ENCODE results near the gene PTGDS.

Gene PTGDS

DNA sequence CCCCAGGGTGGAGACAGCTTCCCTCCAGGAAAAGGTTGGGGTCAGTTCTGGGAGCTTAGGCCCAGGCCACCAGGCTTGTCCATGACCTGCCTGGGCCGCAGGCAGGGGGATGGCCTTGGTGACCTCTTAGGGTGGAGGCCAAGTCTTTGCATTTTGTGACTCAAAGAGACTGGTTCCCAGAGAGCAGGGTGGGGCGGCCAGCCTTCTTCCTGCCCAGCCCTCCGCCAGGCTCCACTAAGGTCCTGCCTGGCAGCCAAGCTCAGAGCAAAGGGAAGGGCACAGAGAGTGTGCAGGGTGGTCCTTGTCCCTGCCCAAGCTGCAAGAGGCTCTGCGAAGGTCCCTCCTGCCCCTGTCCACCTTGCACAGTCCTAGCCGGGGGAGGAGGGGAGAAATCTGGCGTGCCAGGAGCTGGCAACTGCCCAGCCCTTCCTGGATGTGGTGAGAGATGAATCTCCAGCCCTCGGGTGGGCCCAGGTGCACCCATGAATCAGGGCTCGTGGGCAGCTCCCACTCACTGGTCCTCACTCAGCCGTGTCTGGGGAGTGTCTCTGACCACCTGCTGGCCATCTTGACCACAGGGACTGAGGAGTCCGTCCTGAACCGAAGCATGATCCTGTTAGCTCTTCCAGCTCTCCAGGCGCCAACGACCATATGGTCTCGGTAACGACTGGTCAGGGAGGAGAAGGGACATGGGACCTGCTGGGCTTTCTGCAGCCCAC, 2.3 kb upstream of the PTGDS start:
- DNase-seq = peak; percentile 32

DNA sequence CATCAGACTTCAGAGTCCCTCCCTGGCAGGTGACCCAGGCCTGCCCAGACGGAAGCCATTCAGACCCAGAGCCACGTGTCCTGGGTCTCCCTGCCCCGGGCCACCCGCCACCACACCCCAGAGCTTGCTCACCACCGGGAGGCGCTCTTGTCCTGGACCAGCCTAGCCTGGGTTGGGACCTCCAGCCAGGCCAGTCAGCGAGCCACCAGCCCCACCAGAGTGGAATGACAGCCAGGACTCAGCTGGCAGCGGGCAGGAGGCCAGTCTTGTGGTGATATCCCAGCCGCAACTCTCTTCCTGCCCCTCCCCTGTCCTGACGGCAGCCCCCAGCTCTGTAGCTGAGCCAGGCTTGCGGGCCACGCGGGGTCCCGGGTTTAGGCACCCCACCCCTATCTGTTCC, 1.7 kb upstream of the PTGDS start:
- DNase-seq = no peak

GRCh38 chr9:136977649-136978072, 357 bp downstream of the PTGDS start:
- DNase-seq = no peak

DNA sequence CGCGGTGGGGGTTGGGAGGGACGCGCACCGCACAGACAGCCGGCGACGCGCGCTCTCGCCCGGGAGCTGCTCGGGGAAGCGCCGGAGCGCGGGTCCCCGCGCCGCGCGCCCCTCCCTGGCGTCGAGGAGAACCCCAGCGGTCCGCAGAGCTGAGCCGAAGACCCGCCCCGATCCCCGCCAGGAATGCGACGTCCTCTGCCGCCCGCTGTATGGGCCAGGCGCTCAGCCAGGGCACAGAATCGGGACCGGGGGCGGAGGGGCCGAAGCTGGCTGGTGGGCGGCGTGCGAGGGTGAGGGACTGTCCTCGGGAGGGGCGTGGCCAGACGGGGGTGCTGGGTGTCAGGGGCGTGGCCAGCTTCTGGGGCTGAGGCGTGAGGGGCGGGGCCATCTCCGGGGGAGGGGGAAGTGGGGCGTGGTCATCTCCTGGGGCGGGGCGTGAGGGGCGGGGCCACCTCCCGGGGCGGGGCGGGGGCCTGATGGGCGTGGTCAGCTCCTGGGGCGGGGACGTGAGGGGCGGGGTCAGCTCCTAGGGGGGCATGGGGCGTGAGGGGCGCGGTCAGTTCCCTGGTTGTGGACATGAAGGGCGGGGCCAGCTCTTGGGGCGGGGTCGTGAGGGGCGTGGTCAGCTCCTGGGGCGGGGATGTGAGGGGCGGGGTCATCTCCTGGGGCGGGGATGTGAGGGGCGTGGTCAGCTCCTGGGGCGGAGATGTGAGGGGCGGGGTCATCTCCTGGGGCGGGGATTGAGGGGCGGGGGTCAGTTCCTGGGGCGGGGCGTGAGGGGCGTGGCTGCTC, 965 bp downstream of the PTGDS start:
- DNase-seq = peak; percentile 56

DNA sequence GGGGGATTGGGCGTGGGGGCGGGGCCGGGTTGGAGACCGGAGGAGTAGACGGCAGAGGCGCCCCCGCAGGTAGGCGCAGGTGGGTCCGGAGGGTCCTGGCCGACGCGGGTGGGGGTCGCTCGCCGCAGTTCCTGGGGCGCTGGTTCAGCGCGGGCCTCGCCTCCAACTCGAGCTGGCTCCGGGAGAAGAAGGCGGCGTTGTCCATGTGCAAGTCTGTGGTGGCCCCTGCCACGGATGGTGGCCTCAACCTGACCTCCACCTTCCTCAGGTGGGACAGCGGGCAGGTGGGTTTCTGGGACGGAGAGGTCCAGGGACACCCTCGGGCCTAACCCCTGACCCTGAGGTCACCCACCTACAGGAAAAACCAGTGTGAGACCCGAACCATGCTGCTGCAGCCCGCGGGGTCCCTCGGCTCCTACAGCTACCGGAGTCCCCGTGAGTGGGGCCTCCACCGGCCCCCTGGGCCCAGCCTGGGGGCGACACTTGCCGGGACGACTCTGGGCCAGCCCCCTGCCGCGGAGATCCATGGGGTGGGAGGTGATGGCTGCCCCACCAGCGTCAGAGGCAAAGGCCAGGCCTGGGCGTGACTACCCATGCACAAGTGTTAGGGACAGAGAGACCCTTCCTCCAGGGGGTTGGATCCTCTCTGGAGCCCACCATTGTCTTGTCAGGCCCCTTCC, 1.7 kb downstream of the PTGDS start:
- DNase-seq = no peak

GRCh38 chr9:136979769-136980587, 2.7 kb downstream of the PTGDS start:
- no peak for DNase-seq

GRCh38 chr9:136980669-136981478, 3.6 kb downstream of the PTGDS start:
- DNase-seq = no peak

GRCh38 chr9:136981588-136982231, 4.4 kb downstream of the PTGDS start:
- DNase-seq = no peak

DNA sequence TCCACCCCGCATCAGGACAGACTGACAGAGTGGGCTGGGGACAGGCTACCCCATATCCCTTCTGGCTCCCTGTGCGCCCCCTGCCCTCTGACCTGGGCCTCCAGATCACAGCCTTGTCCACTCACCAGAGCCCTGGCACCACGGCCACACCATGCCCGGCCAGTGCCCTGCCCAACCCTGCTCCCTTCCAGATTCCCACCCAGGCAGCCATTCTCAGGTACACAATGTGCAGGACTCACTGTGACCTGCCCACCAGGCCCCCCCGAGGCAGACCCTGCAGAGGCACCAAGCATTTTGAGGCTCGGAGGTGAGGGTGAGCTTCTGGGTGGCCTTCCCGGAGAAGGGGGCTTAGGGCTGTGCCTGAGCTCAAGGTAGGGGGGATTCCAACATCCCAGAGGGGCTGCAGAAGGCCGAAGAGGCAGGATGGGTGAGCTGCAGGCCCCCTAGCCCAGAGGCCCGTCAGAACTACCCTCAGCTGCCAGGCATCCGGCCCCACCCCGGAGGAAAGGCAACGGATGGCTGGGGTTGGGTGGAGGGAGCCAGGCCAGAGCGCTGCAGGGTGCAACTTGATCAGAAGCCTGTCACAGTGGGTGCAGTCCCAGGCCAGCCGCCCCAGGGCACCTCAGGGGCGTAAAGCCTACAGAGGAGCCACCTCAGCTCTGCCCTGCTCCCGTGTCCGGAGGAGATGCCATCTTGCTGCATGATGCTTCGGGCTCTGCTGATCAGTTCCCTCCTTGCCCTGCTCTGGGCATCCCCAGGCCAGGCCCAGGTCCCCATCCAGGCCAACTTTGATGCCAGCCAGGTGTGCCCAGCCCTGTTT, 5.1 kb downstream of the PTGDS start, which contains the start of gene LCNL1:
TSS of gene LCNL1 (plus strand) at position 762 of the 820 bp plus-strand sequence. CDS start 594 bp downstream, outside the sequence.
- no peak for DNase-seq

DNA sequence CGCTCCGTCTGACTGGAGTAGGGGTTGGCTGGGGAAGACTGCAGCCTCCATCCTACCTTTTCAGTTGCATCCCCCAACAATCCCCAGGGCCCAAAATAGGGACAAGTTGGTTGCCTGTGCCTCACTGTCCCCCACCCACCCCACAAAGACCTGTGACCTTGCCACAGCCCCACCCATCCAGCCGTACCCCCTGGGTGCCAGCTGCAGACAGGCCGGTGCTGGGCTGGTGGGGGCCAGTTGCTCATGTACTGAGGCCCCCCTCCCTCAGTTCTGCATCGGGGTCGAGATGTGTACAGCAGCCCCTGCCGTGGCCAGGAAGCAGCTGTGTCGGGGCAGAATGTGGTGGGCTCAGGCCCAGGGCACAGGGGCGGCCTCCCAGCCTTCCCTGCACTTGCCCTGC, 5.9 kb downstream of the PTGDS start:
- no peak for DNase-seq

GRCh38 chr9:136983656-136984314, 6.5 kb downstream of the PTGDS start:
- DNase-seq = no peak

GRCh38 chr9:136984464-136985026, 7.2 kb downstream of the PTGDS start:
- no peak for DNase-seq

GRCh38 chr9:136985027-136985602, 7.8 kb downstream of the PTGDS start:
- DNase-seq = no peak

DNA sequence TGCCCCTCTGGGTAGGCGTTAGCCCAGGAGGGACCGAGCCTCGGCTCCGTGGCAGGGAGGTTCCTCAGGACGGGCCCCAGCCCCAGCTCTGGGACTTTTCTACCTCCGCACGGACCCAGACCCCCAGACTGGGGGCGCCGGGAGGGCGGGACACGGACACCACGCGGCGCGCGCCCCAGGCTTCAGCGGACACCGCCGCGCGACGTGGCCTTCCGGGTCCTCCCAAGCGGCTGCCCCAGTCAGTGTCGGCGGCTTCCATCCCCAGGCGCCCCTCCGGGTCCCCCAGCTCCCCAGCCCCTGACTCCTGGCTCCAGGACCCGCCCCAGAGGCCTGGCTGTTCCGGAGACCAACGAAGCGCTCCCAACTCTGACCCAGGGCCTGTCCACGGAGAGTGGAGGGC, 8.5 kb downstream of the PTGDS start:
- no peak for DNase-seq

DNA sequence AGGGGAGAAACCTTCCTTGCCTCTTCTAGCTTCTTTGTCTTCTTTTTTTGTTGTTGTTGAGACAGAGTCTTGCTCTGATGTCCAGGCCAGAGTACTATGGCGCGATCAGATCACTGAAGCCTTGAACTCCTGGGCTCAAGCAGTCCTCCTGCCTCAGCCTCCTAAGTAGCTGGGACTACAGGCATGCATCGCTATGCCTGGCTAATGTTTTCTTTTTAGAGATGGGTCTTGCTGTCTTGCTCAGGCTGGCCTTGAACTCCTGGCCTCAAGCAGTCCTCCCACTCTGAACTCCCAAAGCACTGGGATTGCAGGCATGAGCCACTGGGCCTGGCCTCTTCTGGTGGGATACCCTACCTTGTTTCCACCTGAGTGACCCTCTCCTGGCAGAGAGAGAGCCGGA, 11.6 kb downstream of the PTGDS start:
- DNase-seq = no peak

- no peak for DNase-seq
Observed at GRCh38 chr9:136990242-136990911, 13.1 kb downstream of the PTGDS start.

GRCh38 chr9:136991993-136992818, 14.9 kb downstream of the PTGDS start, which contains the start of gene PAXX:
TSS of gene PAXX (plus strand) at chr9:136992422. CDS start at chr9:136992444, 22 bp downstream.
- peak; percentile 90 for DNase-seq
